Stimulated activated CD8-positive, alpha-beta memory T cell treated with anti-CD3 and anti-CD28 coated beads, Interleukin-4, amount 100 ng/mL, for 4 hours (primary cell): ENCODE data around the gene KLHL17.

ENCODE experiments used
- DNase-seq, 2 donors: peaks; one replicate each; pipeline ENCODE4 v3.0.0-alpha.2; 2020; ENCODE audit warnings: low read depth in 2 of 2, low spot score in 1 of 2

The KLHL17 gene

GRCh38 chr1:921011-921837, 39.2 kb upstream of the KLHL17 start:
- DNase-seq = no peak

GRCh38 chr1:923131-923990, 37.0 kb upstream of the KLHL17 start, which contains the start of gene SAMD11:
TSS of gene SAMD11 (plus strand) at chr1:923923. CDS start at chr1:924432, 509 bp downstream.
- DNase-seq = peak in 1 of 2 donors; percentile 23

- DNase-seq = no peak
Measured at GRCh38 chr1:923991-924655, 36.3 kb upstream of the KLHL17 start.

GRCh38 chr1:924656-925560, 35.5 kb upstream of the KLHL17 start:
- no peak for DNase-seq

GRCh38 chr1:925561-926421, 34.6 kb upstream of the KLHL17 start:
- no peak for DNase-seq

GRCh38 chr1:927234-927633, 33.1 kb upstream of the KLHL17 start:
- DNase-seq = no peak

- DNase-seq = no peak
Measured at GRCh38 chr1:927748-928147, 32.6 kb upstream of the KLHL17 start.

GRCh38 chr1:928825-929661, 31.3 kb upstream of the KLHL17 start:
- DNase-seq = no peak

- no peak for DNase-seq
Measured at GRCh38 chr1:929712-930632, 30.4 kb upstream of the KLHL17 start.

GRCh38 chr1:930633-931138, 29.7 kb upstream of the KLHL17 start:
- no peak for DNase-seq

GRCh38 chr1:931380-932172, 28.8 kb upstream of the KLHL17 start:
- DNase-seq = no peak

- no peak for DNase-seq
Measured at GRCh38 chr1:932173-932510, 28.2 kb upstream of the KLHL17 start.

GRCh38 chr1:932776-933602, 27.4 kb upstream of the KLHL17 start:
- no peak for DNase-seq

- no peak for DNase-seq
Measured at GRCh38 chr1:933603-933940, 26.8 kb upstream of the KLHL17 start.

- no peak for DNase-seq
Measured at GRCh38 chr1:934991-935750, 25.2 kb upstream of the KLHL17 start.
